ENCODE data around the gene MGLL. TPM values are rescaled to one million over a fixed set of nuclear protein-coding genes. Genes with fewer than 3 reads are reported as not detected.

MGLL gene
- total RNA-seq, 1 experiment from 2014 or later = 2.1 TPM

DNA sequence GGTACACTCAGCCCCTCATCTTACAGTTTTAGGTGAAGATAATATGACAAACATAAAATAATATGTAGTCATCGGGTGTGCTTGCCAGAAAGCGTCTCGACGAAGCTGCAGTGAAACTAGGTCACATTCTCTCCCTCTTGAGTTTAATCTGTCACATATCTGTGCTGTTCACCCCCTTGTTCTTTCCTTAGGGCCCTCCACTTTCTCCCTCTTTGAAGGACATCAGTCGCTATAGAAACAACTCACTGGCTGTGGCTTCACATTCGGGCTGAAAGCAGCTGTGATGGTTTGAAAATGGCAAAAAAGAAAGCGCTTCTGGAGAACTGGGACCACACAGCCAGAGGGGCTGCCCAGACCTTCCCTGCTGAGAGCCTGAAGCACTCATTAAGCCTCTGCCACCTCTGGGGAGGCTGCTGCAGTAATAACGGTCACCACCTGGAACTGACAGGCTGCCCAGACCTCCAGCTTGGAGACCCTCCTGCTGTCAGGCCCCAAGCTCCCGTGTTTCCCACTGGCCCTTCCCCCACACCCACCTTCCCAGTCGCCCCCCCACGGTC is 99.2 kb downstream of the MGLL start:
- Histone ChIP-seq H3K27me3 (ENCODE audit: control insufficient read depth, insufficient read depth, low read length) (peaks cover 2% of the 10 kb centered on the region; the same call in 1 of the 2 replicates), H3K9me3 (ENCODE audit: control insufficient read depth, insufficient read depth, low read depth, low read length) (no peaks in the 10 kb centered on the region), H3K4me1 (ENCODE audit: control insufficient read depth, insufficient read depth, low read length) (no peaks in the 10 kb centered on the region), H3K36me3 (ENCODE audit: control insufficient read depth, insufficient read depth, low read length) (no peaks in the 10 kb centered on the region), H3K27ac (ENCODE audit: low read length) (no peak overlapping the region), H3K4me3 (ENCODE audit: low read depth in 2 of 2, low read length in 2 of 2) (no peak overlapping the region)
- in situ Hi-C loops (cut with HindIII; ENCODE audit: low pct_unique_long_range_greater_than_20kb, low sequenced_read_pairs) (no loop called here), intact Hi-C loops (cut with micrococcal nuclease; ENCODE audit: unreplicated experiment) (no loop called here)
- ATAC-seq (no peak), DNase-seq (ENCODE audit: low read depth, low spot score) (no peak)
- TF ChIP-seq, protein P1, sequence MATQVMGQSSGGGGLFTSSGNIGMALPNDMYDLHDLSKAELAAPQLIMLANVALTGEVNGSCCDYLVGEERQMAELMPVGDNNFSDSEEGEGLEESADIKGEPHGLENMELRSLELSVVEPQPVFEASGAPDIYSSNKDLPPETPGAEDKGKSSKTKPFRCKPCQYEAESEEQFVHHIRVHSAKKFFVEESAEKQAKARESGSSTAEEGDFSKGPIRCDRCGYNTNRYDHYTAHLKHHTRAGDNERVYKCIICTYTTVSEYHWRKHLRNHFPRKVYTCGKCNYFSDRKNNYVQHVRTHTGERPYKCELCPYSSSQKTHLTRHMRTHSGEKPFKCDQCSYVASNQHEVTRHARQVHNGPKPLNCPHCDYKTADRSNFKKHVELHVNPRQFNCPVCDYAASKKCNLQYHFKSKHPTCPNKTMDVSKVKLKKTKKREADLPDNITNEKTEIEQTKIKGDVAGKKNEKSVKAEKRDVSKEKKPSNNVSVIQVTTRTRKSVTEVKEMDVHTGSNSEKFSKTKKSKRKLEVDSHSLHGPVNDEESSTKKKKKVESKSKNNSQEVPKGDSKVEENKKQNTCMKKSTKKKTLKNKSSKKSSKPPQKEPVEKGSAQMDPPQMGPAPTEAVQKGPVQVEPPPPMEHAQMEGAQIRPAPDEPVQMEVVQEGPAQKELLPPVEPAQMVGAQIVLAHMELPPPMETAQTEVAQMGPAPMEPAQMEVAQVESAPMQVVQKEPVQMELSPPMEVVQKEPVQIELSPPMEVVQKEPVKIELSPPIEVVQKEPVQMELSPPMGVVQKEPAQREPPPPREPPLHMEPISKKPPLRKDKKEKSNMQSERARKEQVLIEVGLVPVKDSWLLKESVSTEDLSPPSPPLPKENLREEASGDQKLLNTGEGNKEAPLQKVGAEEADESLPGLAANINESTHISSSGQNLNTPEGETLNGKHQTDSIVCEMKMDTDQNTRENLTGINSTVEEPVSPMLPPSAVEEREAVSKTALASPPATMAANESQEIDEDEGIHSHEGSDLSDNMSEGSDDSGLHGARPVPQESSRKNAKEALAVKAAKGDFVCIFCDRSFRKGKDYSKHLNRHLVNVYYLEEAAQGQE (IDR thresholded peaks at IDR 0.05; ENCODE audit: insufficient read depth in 1 of 2, low read depth in 2 of 2, low read length in 1 of 2) = no peak
- no peak for TF ChIP-seq POLR2AphosphoS5 (IDR thresholded peaks at IDR 0.05; ENCODE audit: low read depth, low read length)
- TF ChIP-seq, protein P2, sequence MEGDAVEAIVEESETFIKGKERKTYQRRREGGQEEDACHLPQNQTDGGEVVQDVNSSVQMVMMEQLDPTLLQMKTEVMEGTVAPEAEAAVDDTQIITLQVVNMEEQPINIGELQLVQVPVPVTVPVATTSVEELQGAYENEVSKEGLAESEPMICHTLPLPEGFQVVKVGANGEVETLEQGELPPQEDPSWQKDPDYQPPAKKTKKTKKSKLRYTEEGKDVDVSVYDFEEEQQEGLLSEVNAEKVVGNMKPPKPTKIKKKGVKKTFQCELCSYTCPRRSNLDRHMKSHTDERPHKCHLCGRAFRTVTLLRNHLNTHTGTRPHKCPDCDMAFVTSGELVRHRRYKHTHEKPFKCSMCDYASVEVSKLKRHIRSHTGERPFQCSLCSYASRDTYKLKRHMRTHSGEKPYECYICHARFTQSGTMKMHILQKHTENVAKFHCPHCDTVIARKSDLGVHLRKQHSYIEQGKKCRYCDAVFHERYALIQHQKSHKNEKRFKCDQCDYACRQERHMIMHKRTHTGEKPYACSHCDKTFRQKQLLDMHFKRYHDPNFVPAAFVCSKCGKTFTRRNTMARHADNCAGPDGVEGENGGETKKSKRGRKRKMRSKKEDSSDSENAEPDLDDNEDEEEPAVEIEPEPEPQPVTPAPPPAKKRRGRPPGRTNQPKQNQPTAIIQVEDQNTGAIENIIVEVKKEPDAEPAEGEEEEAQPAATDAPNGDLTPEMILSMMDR (IDR thresholded peaks at IDR 0.05) = no peak
- BruUV-seq (replicated peaks) = no TSS peak
- ChIA-PET POLR2A (no interaction called here), CTCF (no interaction called here)

DNA sequence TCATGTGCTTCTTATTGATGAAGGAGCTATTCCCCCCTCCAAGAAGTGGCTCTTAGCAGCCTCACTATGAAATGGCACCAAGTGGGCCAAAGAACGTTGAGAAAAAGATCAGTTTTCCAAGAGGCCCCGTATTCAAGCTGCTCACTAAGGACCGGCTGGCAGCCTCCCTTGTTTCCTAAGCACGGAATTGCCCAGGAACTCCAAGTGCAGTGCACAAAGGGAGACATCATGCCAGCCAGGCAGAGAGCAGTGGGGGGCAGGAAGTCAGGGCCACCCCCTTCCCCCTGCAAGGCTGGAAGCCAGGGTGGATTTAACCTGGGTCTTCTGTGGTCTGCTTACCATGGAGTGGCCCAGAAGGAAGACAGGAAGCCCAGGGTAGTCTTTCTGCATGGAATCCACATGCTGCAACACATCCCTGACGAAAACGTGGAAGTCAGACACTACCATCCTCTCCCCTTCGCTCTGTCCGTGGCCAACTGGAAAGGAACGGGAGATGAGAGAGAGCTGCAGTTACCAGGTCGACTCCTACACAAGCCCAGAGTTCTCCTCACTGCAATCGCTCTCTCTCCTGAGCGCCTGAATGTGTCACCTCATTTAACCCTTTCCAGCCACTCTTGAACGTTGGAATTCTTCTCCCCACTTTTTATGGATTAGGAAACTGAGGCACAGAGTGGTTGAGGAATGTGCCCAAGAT is 100.1 kb downstream of the MGLL start:
- POLR2A ChIA-PET = no interaction called here
- no peaks in the 10 kb centered on the region for H3K36me3 ChIP-seq (ENCODE audit: control insufficient read depth, insufficient read depth, low read length)
- no peaks in the 10 kb centered on the region for H3K9me3 ChIP-seq (ENCODE audit: control insufficient read depth, insufficient read depth, low read depth, low read length)
- intact Hi-C loops (cut with micrococcal nuclease; ENCODE audit: unreplicated experiment) (no loop called here), in situ Hi-C loops (cut with HindIII; ENCODE audit: low pct_unique_long_range_greater_than_20kb, low sequenced_read_pairs) (no loop called here)
- DNase-seq (ENCODE audit: low read depth, low spot score) (no peak), ATAC-seq (no peak)
- CTCF ChIA-PET = no interaction called here
- H3K27me3 ChIP-seq (ENCODE audit: control insufficient read depth, insufficient read depth, low read length) = peaks cover 2% of the 10 kb centered on the region; the same call in 1 of the 2 replicates
- H3K4me3 ChIP-seq (ENCODE audit: low read depth in 2 of 2, low read length in 2 of 2) = no peak overlapping the region
- BruUV-seq (replicated peaks) = no TSS peak
- TF ChIP-seq, protein P1 (IDR thresholded peaks at IDR 0.05; ENCODE audit: insufficient read depth in 1 of 2, low read depth in 2 of 2, low read length in 1 of 2) = no peak
- TF ChIP-seq POLR2AphosphoS5 (IDR thresholded peaks at IDR 0.05; ENCODE audit: low read depth, low read length) (no peak), SIN3A (IDR thresholded peaks at IDR 0.05; ENCODE audit: borderline replicate concordance, insufficient read depth, low read depth, low read length) (no peak), TCF7L2 (IDR thresholded peaks at IDR 0.05; ENCODE audit: low read depth, low read length) (no peak)
- TF ChIP-seq, protein P2 (IDR thresholded peaks at IDR 0.05) = no peak
- H3K27ac ChIP-seq (ENCODE audit: low read length) = no peak overlapping the region
- no peaks in the 10 kb centered on the region for H3K4me1 ChIP-seq (ENCODE audit: control insufficient read depth, insufficient read depth, low read length)
